GM21529 (cell line): ENCODE data around the gene FAXDC2.

ENCODE experiments used
- ATAC-seq: cut with Tn5 transposase; IDR thresholded peaks from one replicate; pipeline ENCODE4 v1.9.1; 2021; ENCODE audit not compliant: unreplicated experiment

The FAXDC2 gene, protein sequence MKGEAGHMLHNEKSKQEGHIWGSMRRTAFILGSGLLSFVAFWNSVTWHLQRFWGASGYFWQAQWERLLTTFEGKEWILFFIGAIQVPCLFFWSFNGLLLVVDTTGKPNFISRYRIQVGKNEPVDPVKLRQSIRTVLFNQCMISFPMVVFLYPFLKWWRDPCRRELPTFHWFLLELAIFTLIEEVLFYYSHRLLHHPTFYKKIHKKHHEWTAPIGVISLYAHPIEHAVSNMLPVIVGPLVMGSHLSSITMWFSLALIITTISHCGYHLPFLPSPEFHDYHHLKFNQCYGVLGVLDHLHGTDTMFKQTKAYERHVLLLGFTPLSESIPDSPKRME

DNA sequence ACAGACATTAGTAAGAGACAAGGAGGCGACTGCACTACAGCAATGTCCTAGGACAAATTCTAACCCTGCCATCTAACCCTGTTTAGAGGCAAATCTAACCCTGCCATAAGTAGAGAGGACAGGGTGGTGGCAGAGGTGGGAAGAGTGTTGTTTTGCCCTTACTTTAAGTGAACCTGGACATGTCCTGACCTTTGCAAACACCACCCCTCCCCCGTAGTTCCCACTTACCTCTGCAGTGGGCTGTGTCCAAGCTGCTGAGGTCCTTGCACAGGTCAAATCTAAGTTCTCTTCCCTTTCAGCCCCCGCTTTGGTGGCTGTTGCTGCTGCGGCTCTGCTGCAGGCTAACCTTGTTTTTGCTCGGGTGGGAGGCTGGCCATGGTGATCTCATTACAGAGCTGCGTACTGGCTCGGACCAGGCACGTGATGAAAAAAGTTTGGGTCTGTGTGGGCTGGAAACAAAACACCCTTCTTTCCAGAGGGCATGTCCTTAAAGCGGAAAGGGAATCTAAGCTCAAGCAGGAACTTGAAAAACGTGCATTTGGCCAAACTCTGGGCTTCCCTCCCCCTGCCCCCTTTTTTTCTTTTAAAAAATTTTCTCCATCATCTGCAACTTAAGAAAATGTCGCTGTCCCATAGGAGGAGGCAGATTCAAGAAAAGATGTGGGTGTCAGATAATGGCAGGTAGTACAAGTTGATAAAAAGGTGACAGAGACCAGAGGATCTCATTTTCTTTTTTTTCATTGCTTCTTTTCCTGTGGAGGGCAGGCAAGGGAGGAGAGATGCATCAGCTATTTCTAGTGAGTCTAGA, at the start of gene FAXDC2:
Gene FAXDC2 (minus strand): TSS at position 349 of the 808 bp plus-strand sequence. CDS start 12,425 bp downstream, outside the sequence.
- ATAC-seq: no peak

DNA sequence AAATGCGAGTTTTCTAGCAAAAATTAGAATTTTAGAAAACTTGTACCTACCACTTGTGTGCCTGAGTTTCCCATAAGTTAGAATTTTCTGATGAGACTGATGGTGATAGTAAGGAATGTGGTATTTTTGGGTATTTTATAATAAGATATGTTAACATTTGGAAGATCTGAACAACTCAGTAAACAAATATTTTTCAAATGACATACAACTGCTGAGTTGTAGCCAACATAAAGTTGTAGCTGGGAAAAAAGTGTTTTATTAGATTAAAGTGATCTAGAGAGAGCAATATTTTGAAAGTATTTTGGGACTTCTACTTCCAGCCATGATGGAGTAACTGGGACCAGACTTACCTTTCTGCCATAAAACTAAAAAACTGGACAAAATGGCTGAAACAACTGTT, 49.7 kb upstream of the FAXDC2 start:
- ATAC-seq: no peak

DNA sequence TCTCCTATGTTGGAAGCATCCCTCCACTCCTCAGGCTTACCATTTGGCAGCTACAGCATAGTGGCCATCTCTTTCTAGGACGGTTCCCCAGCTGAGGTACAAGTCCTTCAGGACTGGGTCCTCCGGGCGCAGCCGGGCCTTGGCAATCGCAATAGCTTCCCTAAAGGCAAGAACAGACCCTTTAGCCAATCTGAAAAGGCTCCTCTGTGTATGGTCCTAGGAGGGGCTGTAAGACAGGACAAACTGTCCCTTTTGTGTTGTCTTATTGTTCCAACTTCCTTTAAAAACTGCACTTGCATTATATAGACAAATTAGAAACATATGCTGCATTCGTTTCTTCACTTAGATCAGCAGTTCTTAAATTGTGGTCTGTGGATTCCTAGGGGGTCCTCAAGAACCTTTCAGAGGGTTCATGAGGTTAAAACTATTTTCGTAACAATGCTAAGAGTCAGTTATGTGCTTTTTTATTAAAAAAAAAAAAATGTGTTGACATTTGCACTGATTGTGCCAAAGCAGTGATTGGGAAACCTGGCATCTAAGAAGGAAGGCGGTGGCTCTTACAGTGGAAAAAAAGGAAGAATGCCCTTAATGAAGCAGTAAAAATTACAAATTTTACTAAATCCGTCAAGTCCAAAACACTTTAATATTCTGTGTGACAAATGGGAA, 48.9 kb upstream of the FAXDC2 start:
- ATAC-seq: no peak

DNA sequence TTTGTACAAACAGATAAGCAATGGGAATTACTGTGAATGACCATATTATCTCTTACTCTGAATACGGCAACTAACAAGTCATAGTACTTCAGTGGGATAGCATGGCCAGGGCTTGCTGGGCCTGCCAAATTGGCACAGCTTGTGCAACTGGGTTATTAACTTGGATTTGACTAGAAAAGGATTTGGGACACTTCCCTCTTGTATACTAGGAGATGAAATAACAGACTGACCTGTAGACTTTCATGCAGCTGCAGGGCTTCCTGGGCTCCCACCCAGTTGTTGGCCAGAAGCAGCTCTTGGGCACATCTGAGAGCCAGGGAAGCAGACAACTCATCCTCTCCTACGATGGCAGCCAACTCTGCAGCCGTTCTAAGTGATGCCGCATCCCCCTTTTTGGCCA, 47.8 kb upstream of the FAXDC2 start:
- ATAC-seq: no peak

DNA sequence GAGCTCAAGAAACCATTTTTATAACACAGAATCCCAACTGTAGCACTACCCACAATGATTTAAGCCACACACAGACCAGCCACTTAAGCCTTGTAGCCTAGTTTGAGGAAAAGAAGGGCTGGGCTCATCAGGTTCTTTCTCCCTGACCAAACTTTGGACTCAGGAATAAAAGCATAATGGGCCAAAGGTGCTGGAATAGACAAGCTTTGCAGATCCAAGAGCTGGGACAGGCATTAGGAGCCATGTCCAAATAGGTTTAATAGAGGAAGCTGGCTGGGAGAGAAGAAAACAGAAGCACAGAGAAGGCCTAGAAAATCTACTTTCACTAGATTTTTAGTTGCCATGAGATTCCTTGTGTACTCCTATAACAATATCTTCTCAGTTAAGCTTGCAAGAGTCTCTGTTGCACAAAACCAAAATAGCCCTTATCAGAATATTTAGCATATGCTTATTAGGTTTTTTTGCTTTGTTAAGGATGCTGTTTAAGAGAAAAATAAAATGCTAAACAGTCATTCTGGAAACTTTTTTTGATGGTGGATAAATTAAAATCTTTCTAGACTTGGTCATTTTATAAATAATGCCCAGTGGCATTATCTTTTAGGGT, 46.3 kb upstream of the FAXDC2 start:
- ATAC-seq: no peak

DNA sequence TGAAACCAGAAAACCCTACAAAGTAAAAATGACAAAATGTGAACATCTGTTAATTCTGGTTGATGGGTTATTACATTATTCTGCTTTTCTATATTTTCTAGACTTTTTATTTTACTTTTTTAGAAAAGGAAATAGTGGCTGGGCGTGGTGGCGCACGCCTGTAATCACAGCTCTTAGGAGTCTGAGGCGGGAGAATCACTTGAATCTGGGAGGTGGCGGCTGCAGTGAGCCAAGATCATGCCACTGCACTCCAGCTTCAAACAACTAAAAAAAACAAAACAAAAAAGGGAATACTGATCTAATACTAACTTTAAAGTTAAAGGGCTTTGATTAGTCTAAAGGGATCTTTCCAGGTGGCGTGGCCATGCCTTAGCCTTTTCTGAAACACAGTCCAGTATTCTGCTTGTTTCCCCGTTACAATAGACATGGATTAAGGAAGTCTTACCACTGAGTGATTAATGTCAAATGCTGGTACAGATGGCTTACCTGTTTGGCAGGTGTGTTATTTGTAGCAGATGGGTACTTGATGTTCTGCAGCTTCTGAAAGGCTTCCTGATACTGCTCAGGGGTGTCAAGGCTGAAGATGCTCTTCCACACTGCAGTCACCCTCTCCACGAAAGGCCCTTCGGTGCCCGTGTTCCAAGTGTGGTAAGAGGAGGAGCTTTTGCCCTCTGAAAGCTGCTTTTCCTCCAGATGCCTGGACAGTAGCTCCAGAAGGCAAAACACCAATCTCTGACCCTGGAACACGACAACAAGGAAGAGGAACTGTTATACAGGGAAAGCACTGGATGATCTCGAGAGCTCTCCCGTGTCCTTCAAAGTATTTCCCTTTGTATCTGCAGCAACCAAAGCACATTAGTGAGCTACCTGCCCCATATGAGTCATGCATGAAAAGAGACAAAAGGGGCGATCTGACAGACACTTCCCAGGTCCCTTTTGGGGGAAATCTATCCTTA, 45.5 kb upstream of the FAXDC2 start:
- ATAC-seq: no peak

DNA sequence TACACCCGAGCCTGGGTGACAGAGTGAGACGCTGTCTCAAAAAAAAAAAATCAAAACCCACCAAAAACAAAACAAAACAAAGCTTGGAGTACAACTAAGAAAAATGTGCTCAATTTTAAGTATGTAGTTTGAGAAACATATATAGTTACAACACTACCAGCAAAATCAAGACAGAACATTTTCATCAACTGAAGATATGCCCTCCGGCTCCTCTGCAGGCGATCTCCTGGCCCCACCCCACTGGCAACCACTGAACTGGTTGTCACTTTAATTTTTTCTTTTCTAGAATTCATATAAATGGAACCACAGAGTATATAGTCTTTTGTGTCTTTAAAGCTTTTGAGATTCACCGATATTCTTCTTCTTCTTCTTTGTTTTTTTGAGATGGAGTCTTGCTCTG, 43.0 kb upstream of the FAXDC2 start:
- no peak for ATAC-seq

DNA sequence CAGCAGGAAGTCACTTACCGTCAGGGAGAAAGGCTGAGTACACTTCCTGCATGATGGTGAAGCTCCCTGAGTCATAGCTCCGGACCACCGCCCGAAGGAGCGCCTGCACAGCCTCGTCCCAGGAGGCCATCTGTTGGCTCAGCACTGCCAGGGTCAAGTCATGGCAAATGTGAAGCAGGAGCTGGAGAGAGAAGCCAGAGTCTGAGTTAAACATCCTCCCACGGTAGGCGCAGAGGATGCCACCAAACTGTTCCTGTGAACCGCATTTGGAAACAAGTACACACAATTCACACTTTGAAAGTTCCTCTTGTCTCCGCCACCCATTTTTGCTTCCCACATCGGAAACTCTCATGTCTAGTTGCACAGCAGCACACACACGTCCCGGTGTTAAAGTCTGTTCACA, 42.0 kb upstream of the FAXDC2 start:
- ATAC-seq: no peak

DNA sequence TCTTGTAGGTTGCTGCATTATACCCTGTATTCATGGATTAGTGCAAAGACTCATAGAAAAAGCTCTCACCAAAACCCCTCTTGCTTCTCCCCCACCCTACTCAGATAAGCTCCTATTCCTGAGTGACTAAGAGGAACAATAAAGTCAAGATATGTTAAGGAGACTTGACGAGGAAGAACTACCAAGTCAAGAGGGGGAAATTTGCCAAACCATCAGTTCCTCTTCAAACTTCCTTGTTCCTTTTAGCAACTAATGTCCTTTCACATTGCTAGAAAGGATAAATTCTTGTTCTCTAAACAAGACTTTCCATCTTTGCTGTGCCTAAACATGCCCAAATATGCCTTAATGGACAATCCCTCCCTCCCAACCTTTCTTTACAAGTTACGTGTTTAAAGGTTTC, 35.0 kb upstream of the FAXDC2 start:
- no peak for ATAC-seq

DNA sequence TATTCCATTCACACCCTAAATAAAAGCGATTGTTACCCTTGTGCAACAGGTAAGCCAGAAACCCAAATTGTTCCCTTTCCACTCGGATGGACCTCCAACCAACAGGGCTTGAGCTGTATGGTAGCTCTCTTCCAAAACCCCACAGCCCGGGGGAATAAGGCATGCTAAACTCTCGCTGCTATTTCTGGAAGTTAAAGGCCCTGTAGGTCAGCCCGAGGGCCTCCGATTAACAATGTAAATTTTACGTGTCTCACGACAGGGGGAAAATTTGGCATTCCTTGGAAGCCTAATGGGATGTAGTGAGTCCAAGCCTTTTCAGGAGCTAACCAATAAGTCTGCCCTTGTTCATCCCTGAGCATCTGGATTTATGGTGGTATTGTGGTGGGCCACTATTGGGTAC, 34.0 kb upstream of the FAXDC2 start:
- no peak for ATAC-seq

DNA sequence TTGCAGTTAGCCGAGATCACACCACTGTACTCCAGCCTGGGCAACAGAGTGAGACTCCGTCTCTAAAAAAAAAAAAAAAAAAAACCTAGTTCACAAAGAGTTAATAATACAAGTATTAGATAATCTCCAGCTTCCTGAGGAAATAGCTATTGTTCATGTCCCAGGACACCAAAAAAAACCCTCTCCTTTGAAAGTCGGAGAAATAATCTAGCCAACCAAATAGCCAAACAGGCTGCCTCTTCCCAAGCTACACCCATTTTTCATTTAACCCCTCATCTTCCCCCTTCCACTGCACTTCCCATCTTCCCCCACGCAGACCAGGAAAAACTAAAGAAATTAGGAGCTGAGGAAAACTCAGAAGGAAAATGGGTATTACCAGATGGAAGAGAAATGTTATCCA, 31.6 kb upstream of the FAXDC2 start:
- ATAC-seq: no peak

DNA sequence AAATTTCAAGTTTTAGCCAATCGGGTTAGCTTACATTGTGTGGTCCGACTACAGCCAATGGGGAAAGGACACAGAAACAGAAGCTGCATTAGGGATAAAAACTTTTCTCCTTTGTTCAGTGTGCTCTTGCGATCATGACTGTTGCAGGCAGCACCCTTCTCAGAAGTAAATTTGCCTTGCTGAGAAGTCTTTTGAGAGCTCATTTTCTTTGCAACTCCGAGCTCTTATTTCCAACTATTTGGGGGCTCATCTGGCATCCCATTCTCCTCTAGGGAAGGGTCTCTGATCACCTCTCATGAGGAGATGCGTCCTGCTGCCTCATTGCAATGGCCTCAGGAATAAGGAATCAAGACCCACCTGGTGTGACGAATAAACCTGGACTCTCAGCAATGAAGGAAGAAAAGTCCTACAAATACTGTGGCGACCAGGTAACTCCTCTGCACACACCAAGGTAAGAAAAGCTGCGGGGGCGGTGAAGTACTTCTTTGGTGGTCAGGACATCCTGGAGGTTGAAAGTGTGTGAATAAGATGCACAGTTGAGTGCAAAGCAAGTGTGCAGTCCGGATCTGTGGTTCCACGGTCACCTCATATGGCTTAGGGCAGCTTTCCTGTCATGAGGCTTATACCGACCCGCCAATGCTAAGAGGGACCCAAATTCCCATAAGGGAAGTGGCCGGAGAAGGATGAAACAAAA, 28.4 kb upstream of the FAXDC2 start:
- no peak for ATAC-seq

DNA sequence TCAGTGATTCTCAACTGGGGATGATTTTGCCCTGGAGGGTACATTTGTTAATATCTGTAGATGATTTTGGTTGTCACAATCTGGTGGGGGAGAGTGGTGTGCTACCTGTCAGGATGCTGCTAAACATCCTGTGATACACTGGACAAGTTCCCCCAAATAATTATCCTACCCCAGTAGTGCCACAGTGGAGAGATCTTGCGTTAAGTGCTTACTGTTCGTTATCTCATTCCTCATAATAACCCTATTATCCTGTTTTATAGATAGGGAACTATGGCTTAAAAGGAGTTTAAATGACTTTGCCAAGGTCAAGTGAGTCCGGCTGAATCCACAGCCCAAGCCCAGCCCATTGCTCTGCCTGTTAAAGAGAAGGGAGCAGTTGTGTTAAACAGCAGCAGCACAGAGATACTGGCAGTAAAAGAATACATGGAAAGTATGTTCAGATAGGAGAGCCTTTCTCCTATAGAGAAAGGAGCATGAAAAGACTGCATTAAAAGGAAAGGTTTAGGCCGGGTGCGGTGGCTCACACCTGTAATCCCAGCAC, 23.5 kb upstream of the FAXDC2 start:
- no peak for ATAC-seq

DNA sequence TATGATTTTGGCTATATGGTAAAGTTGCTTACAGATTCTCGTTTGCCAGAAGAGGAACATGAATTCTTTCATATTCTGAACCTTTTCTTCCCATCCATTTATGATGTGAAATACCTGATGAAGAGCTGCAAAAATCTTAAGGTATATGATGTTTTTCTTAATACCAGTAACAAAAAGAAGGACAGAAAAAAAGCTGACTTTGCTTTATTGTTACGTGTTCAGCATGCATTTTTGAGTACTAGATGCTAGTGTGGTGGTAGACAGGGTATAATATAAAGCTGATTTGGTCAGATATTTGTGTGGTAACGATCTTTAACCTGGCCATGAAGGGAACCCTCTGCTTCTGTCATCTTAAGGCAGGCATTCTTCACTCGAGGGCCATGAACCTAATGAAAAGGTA, 21.3 kb upstream of the FAXDC2 start:
- no peak for ATAC-seq

DNA sequence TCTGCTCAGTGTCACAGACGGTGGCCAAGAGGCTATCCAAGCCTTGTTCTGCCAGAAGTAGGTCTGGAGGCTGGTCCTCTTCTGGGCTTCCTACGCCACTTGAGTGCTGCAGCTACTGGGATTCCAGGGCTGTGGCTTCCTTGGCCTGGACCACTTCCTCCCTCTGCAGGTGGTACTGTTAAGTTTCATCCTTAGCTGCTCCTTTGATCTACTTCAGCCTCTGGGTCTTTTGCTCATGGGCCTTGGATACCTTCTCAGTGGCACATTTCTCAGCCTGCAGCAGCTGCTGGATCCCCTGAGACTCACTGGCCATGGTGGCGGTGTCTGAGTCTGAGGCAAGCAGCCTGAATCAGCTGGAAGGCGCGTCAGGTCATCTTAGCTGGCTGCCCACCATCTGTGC, 18.3 kb upstream of the FAXDC2 start:
- ATAC-seq: no peak

DNA sequence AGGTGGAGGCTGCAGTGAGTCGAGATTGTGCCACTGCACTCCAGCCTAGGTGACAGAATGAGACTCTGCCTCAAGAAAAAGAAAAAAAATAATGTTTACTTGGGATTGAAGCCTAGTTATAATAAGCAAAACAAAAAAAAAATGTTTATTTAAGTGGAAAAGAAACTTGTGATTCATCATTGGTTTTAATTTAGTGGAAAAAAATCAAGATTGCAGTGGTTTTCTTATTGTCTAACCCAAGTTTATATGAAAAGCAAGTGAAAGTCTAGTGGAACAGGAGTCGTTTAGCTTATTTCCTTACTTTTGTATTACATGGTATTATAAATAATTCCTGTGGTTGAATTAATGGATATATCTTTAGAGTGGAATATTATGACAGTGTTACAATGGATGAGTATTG, 16.4 kb upstream of the FAXDC2 start:
- ATAC-seq: no peak

DNA sequence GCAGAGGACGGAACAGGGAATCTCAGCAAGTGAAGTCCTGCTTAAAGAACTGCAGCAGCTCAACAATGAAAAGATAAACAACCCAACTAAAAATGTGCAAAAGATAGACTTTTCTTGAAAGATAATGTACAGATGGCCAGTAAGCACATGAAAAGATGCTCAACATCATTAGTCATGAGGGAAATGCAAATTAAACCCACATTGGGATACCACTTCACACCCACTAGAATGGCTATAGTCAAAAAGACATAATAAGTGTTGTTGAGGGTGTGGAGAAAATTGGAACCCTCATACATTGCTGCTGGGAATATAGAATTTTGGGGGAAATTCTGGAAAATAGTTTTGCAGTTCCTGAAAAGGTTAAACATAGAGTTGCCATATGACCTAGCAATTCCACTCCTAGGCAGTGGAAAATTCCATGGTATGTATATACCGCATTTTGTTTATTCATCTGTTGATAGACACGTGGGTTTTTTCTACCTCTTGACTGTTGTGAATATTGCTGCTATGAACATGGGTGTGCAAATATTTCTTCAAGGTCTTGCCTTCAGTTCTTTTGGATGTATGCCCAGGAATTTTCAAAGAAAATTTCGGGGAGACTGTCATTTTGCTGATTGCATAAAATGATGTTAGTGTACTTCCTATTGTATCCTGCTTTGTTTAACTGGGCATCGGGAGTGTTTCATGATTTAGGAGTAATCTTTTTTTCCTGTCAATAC, 15.2 kb upstream of the FAXDC2 start:
- no peak for ATAC-seq

DNA sequence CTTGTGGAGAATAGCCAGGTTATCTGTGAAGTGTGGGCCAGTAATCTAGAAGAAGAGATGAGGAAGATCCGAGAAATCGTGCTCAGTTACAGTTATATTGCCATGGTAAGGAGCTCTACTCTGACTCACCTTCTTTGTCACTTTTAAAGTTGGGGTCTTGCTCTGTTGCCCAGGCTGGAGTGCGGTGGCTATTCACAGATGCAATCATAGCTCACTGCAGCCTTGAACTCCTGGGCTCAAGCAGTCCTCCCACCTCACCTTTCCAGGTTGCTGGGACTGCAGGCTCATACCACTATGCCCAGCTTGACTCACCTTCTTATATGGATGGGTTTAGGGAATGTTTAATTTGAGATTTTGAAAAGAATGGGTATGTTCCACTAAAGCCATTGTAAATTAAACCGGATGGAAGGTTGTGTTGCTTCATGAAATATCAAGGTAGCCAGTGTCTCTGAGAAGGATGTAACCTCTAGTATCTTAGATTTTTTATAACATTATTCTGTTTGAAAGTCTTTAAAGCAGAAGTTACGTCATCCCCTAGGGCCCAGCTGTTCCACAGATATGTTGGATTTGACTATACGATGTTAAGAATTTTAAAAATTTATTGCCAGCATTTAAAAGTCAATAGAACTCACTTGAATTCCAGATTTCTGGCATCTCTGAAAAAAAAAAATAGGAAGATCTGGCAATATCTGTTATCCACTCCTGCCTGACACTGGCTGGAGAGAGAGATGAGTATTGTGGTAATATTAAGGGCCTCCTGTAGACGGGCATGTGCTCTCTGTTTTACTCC, 13.1 kb upstream of the FAXDC2 start:
- ATAC-seq: no peak
